DMS53 treated with DMSO at 0.1 percent for 48 hours (cell line): ENCODE data around the gene GRAMD2B.

Experiments used
- DNase-seq: peaks from one replicate; lab custom pipeline; 2025; ENCODE audit not compliant: unreplicated experiment; lab: John Stamatoyannopoulos, UW

GRAMD2B gene

GRCh38 chr5:126534553-126534952, 111.3 kb downstream of the GRAMD2B start:
- DNase-seq, result no peak

- DNase-seq, result no peak
Observed at GRCh38 chr5:126535856-126536545, 112.8 kb downstream of the GRAMD2B start.

GRCh38 chr5:126536874-126537273, 113.7 kb downstream of the GRAMD2B start:
- no peak for DNase-seq

GRCh38 chr5:126538579-126538978, 115.4 kb downstream of the GRAMD2B start:
- DNase-seq, result no peak

- DNase-seq, result no peak
Observed at GRCh38 chr5:126540631-126541030, 117.4 kb downstream of the GRAMD2B start.

- no peak for DNase-seq
Observed at GRCh38 chr5:126542441-126542840, 119.2 kb downstream of the GRAMD2B start.

- DNase-seq, result no peak
Observed at GRCh38 chr5:126543009-126543408, 119.8 kb downstream of the GRAMD2B start.

GRCh38 chr5:126543660-126544059, 120.5 kb downstream of the GRAMD2B start:
- no peak for DNase-seq
